ENCODE results near the gene TMX4.

DNA sequence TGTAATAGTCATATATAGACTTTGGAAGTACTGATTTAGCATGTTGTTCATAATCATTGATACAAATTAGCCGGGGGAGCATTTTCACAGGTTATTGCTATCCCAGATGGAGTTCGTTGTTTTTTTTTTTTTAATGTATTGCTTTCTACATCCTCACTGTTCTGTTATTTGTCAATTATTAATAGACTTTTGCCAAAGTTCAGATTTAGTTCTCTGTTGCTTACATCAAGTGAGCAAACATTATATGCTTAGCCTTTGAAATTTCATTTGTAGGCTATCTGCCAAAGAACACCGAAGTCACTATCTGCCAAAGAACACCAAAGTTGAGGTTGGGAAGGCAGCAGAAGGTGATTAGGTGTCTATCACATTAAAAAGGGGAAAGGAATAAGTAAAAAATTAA, 79.2 kb downstream of the TMX4 start, which contains the start of gene HAO1:
- TF ChIP-seq POLR2A (IDR thresholded peaks at IDR 0.05; ENCODE audit: low read length) (no peak), GATA1 (IDR thresholded peaks at IDR 0.05; ENCODE audit: low read depth, low read length) (no peak)

All from erythroblast (primary cell).